Endodermal cell (in vitro differentiated cells): ENCODE data around the gene PROSER3. TPM values are rescaled to one million over a fixed set of nuclear protein-coding genes. Genes with fewer than 3 reads are reported as not detected.

Experiments
- DNase-seq: peaks from one replicate; pipeline ENCODE4 v3.0.0-alpha.2; 2017
- H3K27ac ChIP-seq: 2 replicates; pipeline ENCODE4 v1.5.1; 2013; ENCODE audit warnings: mild to moderate bottlenecking, low read depth, low read length, moderate library complexity
- H3K27me3 ChIP-seq: 2 replicates; pipeline ENCODE4 v1.6.1; 2013; ENCODE audit warnings: mild to moderate bottlenecking, low read length, moderate library complexity; ENCODE audit not compliant: insufficient read depth, control insufficient read depth, poor library complexity, severe bottlenecking
- H3K36me3 ChIP-seq: 2 replicates; pipeline ENCODE4 v1.7.0; 2013; ENCODE audit warnings: mild to moderate bottlenecking, low read length, moderate library complexity; ENCODE audit not compliant: control insufficient read depth, insufficient read depth
- H3K4me1 ChIP-seq: one replicate; pipeline ENCODE4 v1.7.0; 2013; ENCODE audit warnings: low read length; ENCODE audit not compliant: control insufficient read depth, insufficient read depth
- H3K4me3 ChIP-seq: 2 replicates; pipeline ENCODE4 v1.5.1; 2013; ENCODE audit warnings: mild to moderate bottlenecking, low read length, moderate library complexity
- H3K9ac ChIP-seq: 2 replicates; pipeline ENCODE4 v1.6.1; 2013; ENCODE audit warnings: mild to moderate bottlenecking, low read length, moderate library complexity; ENCODE audit not compliant: poor library complexity, severe bottlenecking; ENCODE audit errors: extremely low read depth
- H3K9me3 ChIP-seq: 2 replicates; pipeline ENCODE4 v1.6.1; 2013; ENCODE audit warnings: mild to moderate bottlenecking, low read length, moderate library complexity; ENCODE audit not compliant: control insufficient read depth
- H3K27ac Mint-ChIP-seq: 2 replicates; pipeline ENCODE4 v1.8.0; 2020; ENCODE audit warnings: mixed read lengths
- H3K27me3 Mint-ChIP-seq: 2 replicates; pipeline ENCODE4 v1.8.0; 2021; ENCODE audit warnings: mild to moderate bottlenecking, mixed read lengths; ENCODE audit not compliant: insufficient read depth
- H3K36me3 Mint-ChIP-seq: 2 replicates; pipeline ENCODE4 v1.8.0; 2020; ENCODE audit warnings: low read depth, mixed read lengths
- H3K4me1 Mint-ChIP-seq: 2 replicates; pipeline ENCODE4 v1.8.0; 2020; ENCODE audit warnings: mixed read lengths
- H3K4me3 Mint-ChIP-seq: 2 replicates; pipeline ENCODE4 v1.8.0; 2020; ENCODE audit warnings: mild to moderate bottlenecking, moderate library complexity, mixed read lengths
- H3K9me3 Mint-ChIP-seq: 2 replicates; pipeline ENCODE4 v1.8.0; 2020; ENCODE audit warnings: mild to moderate bottlenecking, mixed read lengths
- CTCF ChIP-seq: fragments of 200-600 bp; sonication (generic); conservative IDR thresholded peaks from 2 replicates; pipeline ENCODE4 v1.5.0; 2021; ENCODE audit warnings: antibody characterized with exemption, mild to moderate bottlenecking
- WGBS, 2 experiments: methylation state at CpG; one replicate each; pipeline versions ENCODE4 v1.1.5 to v1.1.7; 2013; ENCODE audit warnings: missing lambda C conversion rate in 2 of 2, mixed read lengths in 1 of 2; ENCODE audit not compliant: insufficient coverage in 1 of 2, insufficient read length in 1 of 2; 5-methylcytosine and 5-hydroxymethylcytosine counted together
- total RNA-seq, 2 donors: library from RNA; stranded (reverse); fragmentation: NEBNext Ultra II Directional in 1 of 2; extraction: Animal tissue kit (Norgen Biotek cat#: 25700) in 1 of 2; gene quantifications; 2 replicates in 1 of 2; 3 replicates in 1 of 2; pipeline ENCODE4 v1.2.1, GENCODE V29; 2021

Gene PROSER3
- total RNA-seq, 2 donors from 2014 or later: 37.8 to 45.4 TPM

- Mint-ChIP-seq H3K4me3 (no peak overlapping the region), H3K4me1 (no peaks in the 10 kb centered on the region), H3K36me3 (peaks cover 84% of the 10 kb centered on the region), H3K27me3 (no peaks in the 10 kb centered on the region), H3K27ac (no peak overlapping the region), H3K9me3 (no peaks in the 10 kb centered on the region)
- Histone ChIP-seq H3K9ac (no peak overlapping the region), H3K4me3 (no peak overlapping the region), H3K27me3 (no peaks in the 10 kb centered on the region), H3K36me3 (peaks cover 80% of the 10 kb centered on the region), H3K9me3 (no peaks in the 10 kb centered on the region), H3K4me1 (no peaks in the 10 kb centered on the region), H3K27ac (no peak overlapping the region)
- WGBS, 2 experiments: 95 to 98% methylated on average over 14 to 25 of the region's 25 CpGs
- no peak for DNase-seq
- no peak for TF ChIP-seq CTCF
Observed at GRCh38 chr19:35727053-35727955, 30.7 kb upstream of the PROSER3 start.

- no peak overlapping the region for H3K27ac ChIP-seq
- H3K9me3 ChIP-seq: no peaks in the 10 kb centered on the region
- H3K27ac Mint-ChIP-seq: no peak overlapping the region
- H3K36me3 ChIP-seq: peaks cover 77% of the 10 kb centered on the region
- no peak overlapping the region for H3K4me3 ChIP-seq
- H3K4me1 Mint-ChIP-seq: no peaks in the 10 kb centered on the region
- WGBS, 2 experiments: 93 to 95% methylated on average over 10 to 19 of the region's 19 CpGs
- H3K4me1 ChIP-seq: no peaks in the 10 kb centered on the region
- peaks cover 78% of the 10 kb centered on the region for H3K36me3 Mint-ChIP-seq
- H3K4me3 Mint-ChIP-seq: no peak overlapping the region
- no peak for DNase-seq
- H3K27me3 ChIP-seq: no peaks in the 10 kb centered on the region
- no peaks in the 10 kb centered on the region for H3K27me3 Mint-ChIP-seq
- no peak for TF ChIP-seq CTCF
- no peak overlapping the region for H3K9ac ChIP-seq
- H3K9me3 Mint-ChIP-seq: no peaks in the 10 kb centered on the region
Observed at GRCh38 chr19:35727956-35728706, 29.8 kb upstream of the PROSER3 start.

GRCh38 chr19:35729021-35729420 is 29.0 kb upstream of the PROSER3 start:
- H3K4me1 Mint-ChIP-seq: no peaks in the 10 kb centered on the region
- H3K27me3 ChIP-seq: no peaks in the 10 kb centered on the region
- H3K4me3 Mint-ChIP-seq: no peak overlapping the region
- TF ChIP-seq CTCF: no peak
- H3K4me3 ChIP-seq: no peak overlapping the region
- no peak overlapping the region for H3K9ac ChIP-seq
- H3K9me3 ChIP-seq: no peaks in the 10 kb centered on the region
- H3K36me3 ChIP-seq: peaks cover 76% of the 10 kb centered on the region
- DNase-seq: no peak
- no peaks in the 10 kb centered on the region for H3K27me3 Mint-ChIP-seq
- H3K27ac ChIP-seq: no peak overlapping the region
- WGBS, 2 experiments: 97% methylated on average over 12 to 18 of the region's 18 CpGs
- H3K27ac Mint-ChIP-seq: no peak overlapping the region
- peaks cover 75% of the 10 kb centered on the region for H3K36me3 Mint-ChIP-seq
- H3K4me1 ChIP-seq: no peaks in the 10 kb centered on the region
- H3K9me3 Mint-ChIP-seq: no peaks in the 10 kb centered on the region
